Measurements from ENCODE around the gene EEF2K. TPM values are rescaled to one million over a fixed set of nuclear protein-coding genes. Genes with fewer than 3 reads are reported as not detected.

Gene EEF2K
- total RNA-seq, 4 donors from 2014 or later, result 18.7 to 39.9 (median 21.2) TPM

GRCh38 chr16:22314661-22315626 lies 108.9 kb downstream of the EEF2K start:
- in situ Hi-C loops (cut with MboI; ENCODE audit: low sequenced_read_pairs in 4 of 4), result no loop called here

GRCh38 chr16:22315979-22316378 lies 109.9 kb downstream of the EEF2K start:
- no peaks in the 10 kb centered on the region for H3K27me3 ChIP-seq
- intact Hi-C loops (cut with DNase I; ENCODE audit: low total_unique reads), result loop anchor here (5.0 kb wide), 1 partner anchor 56 kb away; the partner anchor contains the start of gene CDR2
- peaks cover 0 to 90% of the 10 kb centered on the region in 2 donors for H3K36me3 ChIP-seq
- no peak overlapping the region for H3K4me3 ChIP-seq
- H3K27ac ChIP-seq, result no peak overlapping the region
- TF ChIP-seq POLR2A (IDR thresholded peaks at IDR 0.05) (no peak), CTCF (IDR thresholded peaks at IDR 0.05 in 4 of 5, conservative IDR thresholded peaks at IDR 0.05 in 1 of 5) (no peak)
- DNase-seq (no peak), ATAC-seq (no peak)
- H3K4me1 ChIP-seq, result peaks cover 0 to 10% of the 10 kb centered on the region in 2 donors
- H3K9me3 ChIP-seq, result no peaks in the 10 kb centered on the region
- in situ Hi-C loops (cut with MboI; ENCODE audit: low sequenced_read_pairs in 4 of 4), result no loop called here

More at GRCh38 chr16:22314661-22315626, 108.9 kb downstream of the EEF2K start:
- Histone ChIP-seq H3K27me3 (no peaks in the 10 kb centered on the region), H3K4me3 (no peak overlapping the region), H3K36me3 (peaks cover 2 to 94% of the 10 kb centered on the region in 2 donors), H3K4me1 (peaks cover 0 to 10% of the 10 kb centered on the region in 2 donors), H3K9me3 (no peaks in the 10 kb centered on the region), H3K27ac (no peak overlapping the region)
- TF ChIP-seq CTCF (IDR thresholded peaks at IDR 0.05 in 4 of 5, conservative IDR thresholded peaks at IDR 0.05 in 1 of 5) (no peak), POLR2A (IDR thresholded peaks at IDR 0.05) (no peak)
- intact Hi-C loops (cut with DNase I; ENCODE audit: low total_unique reads), result loop anchor here (5.0 kb wide), 1 partner anchor 57 kb away; the partner anchor contains the start of gene CDR2
- no peak for ATAC-seq
- no peak for DNase-seq

- no peaks in the 10 kb centered on the region for H3K27me3 ChIP-seq
- H3K4me3 ChIP-seq, result no peak overlapping the region
- no peaks in the 10 kb centered on the region for H3K9me3 ChIP-seq
- TF ChIP-seq CTCF (IDR thresholded peaks at IDR 0.05 in 4 of 5, conservative IDR thresholded peaks at IDR 0.05 in 1 of 5) (no peak), POLR2A (IDR thresholded peaks at IDR 0.05) (no peak)
- DNase-seq (no peak), ATAC-seq (no peak)
- intact Hi-C loops (cut with DNase I; ENCODE audit: low total_unique reads), result loop anchor here (5.0 kb wide), 1 partner anchor 56 kb away; the partner anchor contains the start of gene CDR2
- H3K4me1 ChIP-seq, result peaks cover 1 to 11% of the 10 kb centered on the region in 2 donors
- H3K36me3 ChIP-seq, result peaks cover 0 to 86% of the 10 kb centered on the region in 2 donors
- in situ Hi-C loops (cut with MboI; ENCODE audit: low sequenced_read_pairs in 4 of 4), result no loop called here
- H3K27ac ChIP-seq, result no peak overlapping the region
Measured at GRCh38 chr16:22316411-22316811, 110.3 kb downstream of the EEF2K start.

GRCh38 chr16:22317001-22317530 lies 111.0 kb downstream of the EEF2K start:
- TF ChIP-seq POLR2A (IDR thresholded peaks at IDR 0.05), result no peak
- TF ChIP-seq CTCF (IDR thresholded peaks at IDR 0.05 in 4 of 5, conservative IDR thresholded peaks at IDR 0.05 in 1 of 5), result no peak
- H3K27me3 ChIP-seq, result no peaks in the 10 kb centered on the region
- no peak overlapping the region for H3K4me3 ChIP-seq
- no peaks in the 10 kb centered on the region for H3K9me3 ChIP-seq
- DNase-seq (no peak), ATAC-seq (no peak)
- H3K4me1 ChIP-seq, result peaks cover 6 to 18% of the 10 kb centered on the region in 2 donors
- peaks cover 0 to 79% of the 10 kb centered on the region in 2 donors for H3K36me3 ChIP-seq
- in situ Hi-C loops (cut with MboI; ENCODE audit: low sequenced_read_pairs in 4 of 4) (no loop called here), intact Hi-C loops (cut with DNase I; ENCODE audit: low total_unique reads) (loop anchor here (5.0 kb wide), 1 partner anchor 55 kb away; the partner anchor contains the start of gene CDR2)
- H3K27ac ChIP-seq, result peak overlapping the region in 2 of 4 donors; percentile 55 to 77

All from gastrocnemius medialis (tissue), 4 donors.